Neutrophil (primary cell): ENCODE measurements around the gene UBE2O.

ENCODE experiments used
- H3K27ac ChIP-seq: fragments of 200-600 bp; sonication (generic); 2 replicates; pipeline ENCODE4 v1.5.1; 2016; ENCODE audit warnings: mild to moderate bottlenecking, moderate library complexity
- H3K27me3 ChIP-seq: fragments of 200-600 bp; sonication (generic); 2 replicates; pipeline ENCODE4 v1.6.0; 2016; ENCODE audit warnings: mild to moderate bottlenecking
- H3K36me3 ChIP-seq: fragments of 200-600 bp; sonication (generic); 2 replicates; pipeline ENCODE4 v1.5.1; 2017
- H3K4me1 ChIP-seq, 2 experiments: fragments of 200-600 bp in 1 of 2; sonication (generic) in 1 of 2; 1 replicate in 1 of 2; 2 replicates in 1 of 2; pipeline versions ENCODE4 v1.5.1 to v1.6.1; 2013 to 2016; ENCODE audit warnings: low read depth in 1 of 2, low read length in 1 of 2, mild to moderate bottlenecking in 1 of 2, moderate library complexity in 1 of 2; ENCODE audit not compliant: control insufficient read depth in 1 of 2, insufficient read depth in 1 of 2
- H3K4me3 ChIP-seq, 2 experiments: fragments of 200-600 bp in 1 of 2; sonication (generic) in 1 of 2; 1 replicate in 1 of 2; 2 replicates in 1 of 2; pipeline ENCODE4 v1.5.1; 2013 to 2016; ENCODE audit warnings: low read depth in 1 of 2, low read length in 1 of 2, mild to moderate bottlenecking in 1 of 2, moderate library complexity in 1 of 2
- H3K9me3 ChIP-seq: fragments of 200-600 bp; sonication (generic); 2 replicates; pipeline ENCODE4 v1.5.1; 2016
- CTCF ChIP-seq: fragments of 200-600 bp; sonication (generic); IDR thresholded peaks from 2 replicates; pipeline ENCODE4 v1.5.1; 2016; ENCODE audit warnings: antibody characterized with exemption

The UBE2O gene

DNA sequence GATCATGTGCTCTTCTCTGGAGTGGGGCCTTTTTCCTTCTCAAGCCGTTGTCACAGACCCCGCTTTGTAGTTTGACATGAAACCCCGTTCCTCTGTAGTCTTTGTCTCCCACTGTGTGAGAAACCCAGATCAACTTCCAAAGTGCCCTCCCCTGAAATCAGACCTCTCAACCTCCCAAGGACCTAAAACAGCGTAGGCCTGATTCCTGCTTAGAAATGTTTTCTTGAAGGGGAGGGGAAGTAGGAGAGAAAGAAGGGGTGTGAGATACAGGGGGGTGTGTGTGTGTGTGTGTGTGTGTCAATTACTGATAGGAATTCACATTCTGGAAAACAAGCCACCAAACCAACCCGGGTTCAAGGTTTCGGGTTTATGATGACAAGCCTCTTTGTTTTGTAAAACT, 1.4 kb downstream of the UBE2O start:
- no peak for TF ChIP-seq CTCF
- H3K27me3 ChIP-seq: peaks cover 10% of the 10 kb centered on the region
- H3K4me1 ChIP-seq: peaks cover 13 to 25% of the 10 kb centered on the region in 2 experiments
- H3K36me3 ChIP-seq: no peaks in the 10 kb centered on the region
- no peak overlapping the region for H3K27ac ChIP-seq
- H3K9me3 ChIP-seq: no peaks in the 10 kb centered on the region
- no peak overlapping the region for H3K4me3 ChIP-seq

GRCh38 chr17:76449126-76449525, 3.8 kb downstream of the UBE2O start:
- peaks cover 10% of the 10 kb centered on the region for H3K27me3 ChIP-seq
- no peaks in the 10 kb centered on the region for H3K9me3 ChIP-seq
- H3K4me1 ChIP-seq: peaks cover 17 to 26% of the 10 kb centered on the region in 2 experiments
- H3K27ac ChIP-seq: no peak overlapping the region
- TF ChIP-seq CTCF: no peak
- no peak overlapping the region for H3K4me3 ChIP-seq
- H3K36me3 ChIP-seq: no peaks in the 10 kb centered on the region

DNA sequence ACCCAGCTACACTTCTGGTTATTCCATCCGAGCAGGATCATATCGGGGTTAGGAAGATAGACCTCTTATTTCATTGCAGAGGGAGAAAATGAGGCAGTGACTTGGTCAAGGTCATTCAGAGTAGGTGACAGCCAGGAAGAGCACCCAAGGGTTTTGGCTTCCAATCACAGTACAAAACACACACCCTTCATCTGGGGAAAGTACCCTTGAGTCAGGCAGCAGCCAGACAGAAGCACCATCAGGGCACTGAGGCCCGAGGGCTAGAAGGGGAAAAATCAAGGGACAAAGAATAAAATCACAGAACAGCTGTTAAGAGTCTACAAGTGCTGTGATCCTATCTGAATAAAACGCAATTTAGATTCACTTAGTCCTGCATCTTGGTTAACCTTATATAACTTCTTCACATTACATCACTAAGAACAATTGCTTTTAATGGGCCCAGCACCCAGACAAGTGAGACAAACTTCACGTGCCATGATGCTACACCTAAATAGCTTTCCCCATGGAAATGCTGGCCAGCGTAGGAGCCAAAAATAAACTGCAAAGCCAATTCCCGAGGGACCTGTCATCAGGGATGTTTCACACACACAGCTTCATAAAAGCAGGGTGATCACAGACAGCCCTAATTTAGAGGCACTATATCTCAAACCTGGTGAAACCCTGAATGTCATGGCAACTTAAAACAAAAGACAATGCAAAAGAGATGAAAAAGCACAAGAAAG, 4.9 kb downstream of the UBE2O start:
- H3K27ac ChIP-seq: no peak overlapping the region
- H3K36me3 ChIP-seq: no peaks in the 10 kb centered on the region
- H3K9me3 ChIP-seq: no peaks in the 10 kb centered on the region
- peaks cover 27 to 30% of the 10 kb centered on the region in 2 experiments for H3K4me1 ChIP-seq
- no peak overlapping the region for H3K4me3 ChIP-seq
- H3K27me3 ChIP-seq: peaks cover 10% of the 10 kb centered on the region
- TF ChIP-seq CTCF: no peak

- H3K9me3 ChIP-seq: no peaks in the 10 kb centered on the region
- no peak overlapping the region for H3K4me3 ChIP-seq
- no peak overlapping the region for H3K27ac ChIP-seq
- peaks cover 2% of the 10 kb centered on the region for H3K27me3 ChIP-seq
- TF ChIP-seq CTCF: no peak
- H3K4me1 ChIP-seq: peaks cover 32 to 35% of the 10 kb centered on the region in 2 experiments
- H3K36me3 ChIP-seq: no peaks in the 10 kb centered on the region
Measured at GRCh38 chr17:76446449-76447231, 6.3 kb downstream of the UBE2O start.

DNA sequence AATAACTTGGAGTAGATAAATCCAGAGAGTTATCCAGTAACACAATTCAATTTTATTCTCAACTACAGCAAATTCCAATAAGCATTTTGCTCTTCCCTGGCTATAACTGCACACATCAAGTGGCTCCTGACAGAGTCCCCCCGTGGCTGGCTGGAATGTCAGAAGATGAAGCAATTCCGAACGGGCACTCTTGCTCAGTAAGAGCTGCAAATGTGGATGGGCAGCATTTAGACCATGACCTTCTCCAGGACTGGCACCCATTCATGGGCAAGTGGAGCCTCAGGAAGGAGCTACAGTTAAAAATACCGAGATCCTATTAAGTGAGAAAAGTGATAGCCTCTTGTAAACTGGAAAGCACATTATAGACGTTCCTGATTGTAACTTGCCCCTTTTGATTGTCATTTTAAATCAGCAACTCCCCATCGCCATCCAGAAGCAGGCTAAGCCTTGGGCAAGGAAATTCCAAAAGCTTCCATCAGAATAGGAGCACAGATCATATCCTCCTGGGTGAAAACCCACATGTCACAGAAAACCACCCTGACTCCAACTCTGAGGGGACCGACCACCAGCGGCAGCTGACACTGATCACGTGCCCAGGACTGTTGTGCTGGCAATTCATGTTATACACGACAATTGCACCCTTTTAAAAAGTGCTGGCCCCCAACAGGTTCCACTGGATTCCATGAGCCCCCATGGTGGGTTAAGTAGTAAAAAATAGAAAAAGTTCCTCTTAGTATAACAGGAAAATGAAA, 7.1 kb downstream of the UBE2O start:
- Histone ChIP-seq H3K4me1 (peaks cover 36 to 42% of the 10 kb centered on the region in 2 experiments), H3K27me3 (no peaks in the 10 kb centered on the region), H3K9me3 (no peaks in the 10 kb centered on the region), H3K36me3 (no peaks in the 10 kb centered on the region), H3K27ac (no peak overlapping the region), H3K4me3 (no peak overlapping the region)
- no peak for TF ChIP-seq CTCF
